Endothelial cell of umbilical vein (primary cell): ENCODE measurements around the gene ACTR8. TPM values are rescaled to one million over a fixed set of nuclear protein-coding genes. Genes with fewer than 3 reads are reported as not detected.

ENCODE experiments used
- BruUV-seq: library from RNA; stranded (reverse); fragments of 400-500 nt; replicated peaks from 2 replicates; lab custom pipeline; 2021; lab: Mats Ljungman, UMichigan
- CTCF ChIA-PET: fragments of 300-600, 350-600 bp; sonication (Branson Sonifier 250); formaldehyde crosslinking; loops from one replicate; lab custom pipeline; 2021; ENCODE audit warnings: antibody characterized with exemption, inconsistent platforms; lab: Charles Lee
- POLR2A ChIA-PET: fragments of 300-600, 350-600 bp; sonication (Branson Sonifier 250); formaldehyde crosslinking; loops from one replicate; lab custom pipeline; 2021; ENCODE audit warnings: antibody characterized with exemption, inconsistent platforms; lab: Charles Lee
- DNase-seq: peaks from one replicate; pipeline ENCODE4 v3.0.0-alpha.2; 2011; ENCODE audit warnings: low read depth, low spot score
- FAIRE-seq: peaks from 2 replicates; lab custom pipeline; 2011; peaks lifted over from hg19 to GRCh38; lab: Jason Lieb, UNC
- H2AFZ ChIP-seq: 2 replicates; pipeline ENCODE4 v1.6.0; 2012; ENCODE audit warnings: low read depth, low read length, control low read depth, inconsistent platforms
- H3K27ac ChIP-seq: 2 replicates; pipeline ENCODE4 v1.5.1; 2011; ENCODE audit warnings: low read depth, mild to moderate bottlenecking, control low read depth, low read length, moderate library complexity; ENCODE audit not compliant: insufficient read depth
- H3K27me3 ChIP-seq, 2 experiments: 2 replicates each; pipeline versions ENCODE4 v1.6.0 to v1.6.1; 2011; ENCODE audit warnings: low read length in 2 of 2, mixed read lengths in 1 of 2; ENCODE audit not compliant: control insufficient read depth in 2 of 2, insufficient read depth in 2 of 2
- H3K36me3 ChIP-seq, 2 experiments: 2 replicates in 1 of 2; 3 replicates in 1 of 2; pipeline ENCODE4 v1.5.1; 2011; ENCODE audit warnings: low read length in 2 of 2, mild to moderate bottlenecking in 1 of 2, moderate library complexity in 1 of 2; ENCODE audit not compliant: control insufficient read depth in 2 of 2, insufficient read depth in 2 of 2; ENCODE audit errors: extremely low read depth in 1 of 2
- H3K4me1 ChIP-seq: 3 replicates; pipeline ENCODE4 v1.5.1; 2011; ENCODE audit warnings: mild to moderate bottlenecking, low read length; ENCODE audit not compliant: control insufficient read depth, insufficient read depth; ENCODE audit errors: extremely low read depth
- H3K4me2 ChIP-seq: 2 replicates; pipeline ENCODE4 v1.6.1; 2011; ENCODE audit warnings: low read length, control low read depth, mixed read lengths; ENCODE audit not compliant: insufficient read depth
- H3K4me3 ChIP-seq, 3 experiments: fragments of 200-600 bp in 1 of 3; sonication (generic), shearing (Covaris generic) in 1 of 3; replicated peaks in 1 of 3; 2 replicates each; pipeline ENCODE4 v1.5.1; 2011 to 2016; ENCODE audit warnings: control low read depth in 3 of 3, low read length in 3 of 3, mild to moderate bottlenecking in 2 of 3, inconsistent platforms in 1 of 3, low read depth in 1 of 3, moderate library complexity in 1 of 3; ENCODE audit not compliant: insufficient read depth in 1 of 3
- H3K79me2 ChIP-seq: 2 replicates; pipeline ENCODE4 v1.6.0; 2012; ENCODE audit warnings: low read length, inconsistent platforms; ENCODE audit not compliant: control insufficient read depth, insufficient read depth
- H3K9ac ChIP-seq: replicated peaks from 2 replicates; pipeline ENCODE3; 2011; ENCODE audit warnings: low read length, control low read depth; ENCODE audit not compliant: insufficient read depth; ENCODE audit errors: extremely low read depth
- H3K9me1 ChIP-seq: replicated peaks from 3 replicates; pipeline ENCODE4 v1.6.0; 2011; ENCODE audit warnings: mild to moderate bottlenecking, low read length; ENCODE audit not compliant: control insufficient read depth, insufficient read depth; ENCODE audit errors: extremely low read depth
- H3K9me3 ChIP-seq: replicated peaks from 2 replicates; pipeline ENCODE4 v1.5.1; 2012; ENCODE audit warnings: low read length, inconsistent platforms; ENCODE audit not compliant: control insufficient read depth, insufficient read depth
- H4K20me1 ChIP-seq: replicated peaks from 2 replicates; pipeline ENCODE3; 2011; ENCODE audit warnings: mild to moderate bottlenecking, low read length; ENCODE audit not compliant: control insufficient read depth, insufficient read depth; ENCODE audit errors: extremely low read depth
- EZH2 ChIP-seq: IDR thresholded peaks from 2 replicates; pipeline ENCODE4 v1.6.1; 2012; ENCODE audit warnings: borderline replicate concordance, low read depth, mild to moderate bottlenecking, moderate library complexity, low read length, inconsistent platforms; ENCODE audit not compliant: severe bottlenecking
- FOS ChIP-seq: IDR thresholded peaks from 2 replicates; pipeline ENCODE4 v1.6.1; 2011; ENCODE audit warnings: mild to moderate bottlenecking, low read length, moderate library complexity, borderline replicate concordance; ENCODE audit not compliant: insufficient read depth
- GATA2 ChIP-seq: IDR thresholded peaks from 2 replicates; pipeline ENCODE4 v1.7.0; 2011; ENCODE audit warnings: low read depth, mild to moderate bottlenecking, moderate library complexity, mixed read lengths, low read length; ENCODE audit not compliant: insufficient read length, insufficient read depth
- JUN ChIP-seq: IDR thresholded peaks from 2 replicates; pipeline ENCODE4 v1.6.1; 2011; ENCODE audit warnings: borderline replicate concordance, low read depth; ENCODE audit not compliant: insufficient read length, insufficient read depth
- MYC ChIP-seq: IDR thresholded peaks from one replicate; pipeline ENCODE4 v1.6.1; 2011; ENCODE audit warnings: mild to moderate bottlenecking, low read depth, low read length
- POLR2A ChIP-seq: IDR thresholded peaks from 2 replicates; pipeline ENCODE4 v1.6.1; 2012; ENCODE audit warnings: low read depth, mild to moderate bottlenecking, control low read depth, low read length
- POLR2AphosphoS5 ChIP-seq: IDR thresholded peaks from 2 replicates; pipeline ENCODE4 v1.6.1; 2012; ENCODE audit warnings: low read depth, mild to moderate bottlenecking, control low read depth, low read length, moderate library complexity; ENCODE audit not compliant: insufficient read depth
- dilution Hi-C: fragments of 300-500 bp; cut with MboI; formaldehyde crosslinking; loops from one replicate; pipeline ENCODE4 v1.15.0; 2019; ENCODE audit warnings: low sequenced_read_pairs; ENCODE audit not compliant: extremely low pct_ligation_motif_present
- intact Hi-C: fragments of 100-400 bp; cut with micrococcal nuclease; formaldehyde crosslinking; loops from one replicate; pipeline ENCODE4 v1.10.0; 2022
- polyA plus RNA-seq, 4 experiments: library from polyadenylated mRNA; depleted of rRNA in 3 of 4; stranded (reverse) in 3 of 4; unstranded in 1 of 4; fragments of >200 nt; gene quantifications; 2 replicates each; pipeline versions ENCODE4 v1.2.1 to v1.2.3, GENCODE V29; 2011 to 2012; ENCODE audit warnings: missing spikeins in 1 of 4
- total RNA-seq: library from RNA; stranded (reverse); gene quantifications from 2 replicates; pipeline ENCODE4 v1.2.3, GENCODE V29; 2021
- TF ChIP-seq, protein P1 (sequence below), 2 donors: IDR thresholded peaks; 1 replicate in 1 of 2; 2 replicates in 1 of 2; pipeline ENCODE4 v1.5.1; 2011; ENCODE audit warnings: low read length in 2 of 2, mild to moderate bottlenecking in 2 of 2, moderate library complexity in 2 of 2, control low read depth in 1 of 2, inconsistent platforms in 1 of 2, low read depth in 1 of 2; ENCODE audit not compliant: insufficient read depth in 1 of 2; ENCODE audit errors: extremely low read depth in 1 of 2
- TF ChIP-seq, protein P2 (sequence below): IDR thresholded peaks from 2 replicates; pipeline ENCODE4 v1.6.1; 2011; ENCODE audit not compliant: insufficient read depth, insufficient read length

The ACTR8 gene
- total and polyA plus RNA-seq, 2 donors (not counting 3 experiments of a cell fraction or from before 2014, with no cell fraction given): 14.4 to 42.0 TPM

GRCh38 chr3:53817809-53818208, 64.1 kb downstream of the ACTR8 start:
- H3K27ac ChIP-seq: no peak overlapping the region
- no peaks in the 10 kb centered on the region for H4K20me1 ChIP-seq
- no peaks in the 10 kb centered on the region for H3K4me1 ChIP-seq
- no peak overlapping the region for H3K4me2 ChIP-seq
- H3K79me2 ChIP-seq: no peaks in the 10 kb centered on the region
- CTCF ChIA-PET: no interaction called here
- H3K36me3 ChIP-seq: no peaks in the 10 kb centered on the region
- FAIRE-seq (no peak), DNase-seq (no peak)
- no TSS peak for BruUV-seq
- TF ChIP-seq MYC (no peak), EZH2 (no peak), JUN (no peak), FOS (no peak), GATA2 (no peak), POLR2AphosphoS5 (no peak), POLR2A (no peak)
- TF ChIP-seq, protein P1, sequence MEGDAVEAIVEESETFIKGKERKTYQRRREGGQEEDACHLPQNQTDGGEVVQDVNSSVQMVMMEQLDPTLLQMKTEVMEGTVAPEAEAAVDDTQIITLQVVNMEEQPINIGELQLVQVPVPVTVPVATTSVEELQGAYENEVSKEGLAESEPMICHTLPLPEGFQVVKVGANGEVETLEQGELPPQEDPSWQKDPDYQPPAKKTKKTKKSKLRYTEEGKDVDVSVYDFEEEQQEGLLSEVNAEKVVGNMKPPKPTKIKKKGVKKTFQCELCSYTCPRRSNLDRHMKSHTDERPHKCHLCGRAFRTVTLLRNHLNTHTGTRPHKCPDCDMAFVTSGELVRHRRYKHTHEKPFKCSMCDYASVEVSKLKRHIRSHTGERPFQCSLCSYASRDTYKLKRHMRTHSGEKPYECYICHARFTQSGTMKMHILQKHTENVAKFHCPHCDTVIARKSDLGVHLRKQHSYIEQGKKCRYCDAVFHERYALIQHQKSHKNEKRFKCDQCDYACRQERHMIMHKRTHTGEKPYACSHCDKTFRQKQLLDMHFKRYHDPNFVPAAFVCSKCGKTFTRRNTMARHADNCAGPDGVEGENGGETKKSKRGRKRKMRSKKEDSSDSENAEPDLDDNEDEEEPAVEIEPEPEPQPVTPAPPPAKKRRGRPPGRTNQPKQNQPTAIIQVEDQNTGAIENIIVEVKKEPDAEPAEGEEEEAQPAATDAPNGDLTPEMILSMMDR (IDR thresholded peaks at IDR 0.05; ENCODE audit: extremely low read depth in 1 of 2, insufficient read depth in 1 of 2, low read depth in 1 of 2, low read length in 2 of 2): no peak
- TF ChIP-seq, protein P2, sequence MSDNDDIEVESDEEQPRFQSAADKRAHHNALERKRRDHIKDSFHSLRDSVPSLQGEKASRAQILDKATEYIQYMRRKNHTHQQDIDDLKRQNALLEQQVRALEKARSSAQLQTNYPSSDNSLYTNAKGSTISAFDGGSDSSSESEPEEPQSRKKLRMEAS: no peak
- H3K4me3 ChIP-seq: no peak overlapping the region
- intact Hi-C loops (no loop called here), dilution Hi-C loops (no loop called here)
- H2AFZ ChIP-seq: no peak overlapping the region
- POLR2A ChIA-PET: no interaction called here
- H3K9me3 ChIP-seq: no peaks in the 10 kb centered on the region
- no peaks in the 10 kb centered on the region for H3K9me1 ChIP-seq
- H3K27me3 ChIP-seq: no peaks in the 10 kb centered on the region
- H3K9ac ChIP-seq: no peak overlapping the region
